HEK293 (cell line): ENCODE results near the gene TAS2R42.

ENCODE experiments used
- ELK4 ChIP-seq: IDR thresholded peaks from 2 replicates; pipeline ENCODE4 v1.6.1; 2011; ENCODE audit warnings: mild to moderate bottlenecking, low read depth, low read length, borderline replicate concordance
- HOXD13 ChIP-seq: sonication (generic); formaldehyde crosslinking; IDR thresholded peaks from 2 replicates; pipeline ENCODE4 v1.8.0; 2022; ENCODE audit warnings: missing genetic modification reagents, borderline replicate concordance
- KLF1 ChIP-seq: fragments of 450-650 bp; formaldehyde crosslinking; IDR thresholded peaks from 2 replicates; pipeline ENCODE4 v1.5.1; 2016; ENCODE audit warnings: missing biosample characterization, missing genetic modification characterization
- KLF17 ChIP-seq: fragments of 450-650 bp; formaldehyde crosslinking; IDR thresholded peaks from 2 replicates; pipeline ENCODE4 v1.5.1; 2016; ENCODE audit warnings: missing biosample characterization, missing genetic modification characterization
- OVOL3 ChIP-seq: fragments of 450-650 bp; formaldehyde crosslinking; IDR thresholded peaks from 2 replicates; pipeline ENCODE4 v1.5.1; 2016; ENCODE audit warnings: missing biosample characterization, missing genetic modification characterization
- ZBTB7A ChIP-seq: fragments of 450-650 bp; formaldehyde crosslinking; IDR thresholded peaks from 2 replicates; pipeline ENCODE4 v1.5.1; 2016; ENCODE audit warnings: low read depth, missing biosample characterization, missing genetic modification characterization
- ZFP69B ChIP-seq: fragments of 450-650 bp; formaldehyde crosslinking; IDR thresholded peaks from 2 replicates; pipeline ENCODE4 v1.5.1; 2016; ENCODE audit warnings: missing biosample characterization, missing genetic modification characterization
- ZNF133 ChIP-seq: fragments of 450-650 bp; formaldehyde crosslinking; IDR thresholded peaks from 2 replicates; pipeline ENCODE4 v1.5.1; 2016; ENCODE audit warnings: missing biosample characterization, missing genetic modification characterization
- ZNF18 ChIP-seq: fragments of 450-650 bp; formaldehyde crosslinking; IDR thresholded peaks from 2 replicates; pipeline ENCODE4 v1.5.1; 2016; ENCODE audit warnings: missing biosample characterization, missing genetic modification characterization
- ZNF280D ChIP-seq: fragments of 450-650 bp; formaldehyde crosslinking; IDR thresholded peaks from 2 replicates; pipeline ENCODE4 v1.5.1; 2016; ENCODE audit warnings: missing biosample characterization, missing genetic modification characterization
- ZNF335 ChIP-seq: fragments of 450-650 bp; formaldehyde crosslinking; conservative IDR thresholded peaks from 2 replicates; pipeline ENCODE4 v1.5.1; 2016; ENCODE audit warnings: missing biosample characterization, missing genetic modification characterization
- ZNF350 ChIP-seq: fragments of 450-650 bp; formaldehyde crosslinking; IDR thresholded peaks from 2 replicates; pipeline ENCODE4 v1.5.0; 2017; ENCODE audit warnings: missing biosample characterization, mild to moderate bottlenecking, missing genetic modification characterization
- ZNF354C ChIP-seq: fragments of 450-650 bp; formaldehyde crosslinking; IDR thresholded peaks from 2 replicates; pipeline ENCODE4 v1.5.1; 2016; ENCODE audit warnings: missing biosample characterization, missing genetic modification characterization, low read depth, borderline replicate concordance
- ZNF391 ChIP-seq: fragments of 450-650 bp; formaldehyde crosslinking; IDR thresholded peaks from 2 replicates; pipeline ENCODE4 v1.5.1; 2016; ENCODE audit warnings: low read depth, missing biosample characterization, missing genetic modification characterization, borderline replicate concordance
- ZNF423 ChIP-seq: fragments of 450-650 bp; formaldehyde crosslinking; IDR thresholded peaks from 2 replicates; pipeline ENCODE4 v1.5.1; 2016; ENCODE audit warnings: missing biosample characterization, missing genetic modification characterization
- ZNF426 ChIP-seq: fragments of 450-650 bp; formaldehyde crosslinking; IDR thresholded peaks from 2 replicates; pipeline ENCODE4 v1.5.1; 2017; ENCODE audit warnings: missing biosample characterization, missing genetic modification characterization, mild to moderate bottlenecking, inconsistent platforms, moderate library complexity
- ZNF510 ChIP-seq: fragments of 450-650 bp; formaldehyde crosslinking; IDR thresholded peaks from 2 replicates; pipeline ENCODE4 v1.5.1; 2018; ENCODE audit warnings: mild to moderate bottlenecking, missing genetic modification characterization, missing biosample characterization; ENCODE audit not compliant: insufficient replicate concordance
- ZNF530 ChIP-seq: fragments of 450-650 bp; formaldehyde crosslinking; IDR thresholded peaks from 2 replicates; pipeline ENCODE4 v1.5.1; 2016; ENCODE audit warnings: low read depth, missing biosample characterization, missing genetic modification characterization
- ZNF561 ChIP-seq: fragments of 450-650 bp; IDR thresholded peaks from 2 replicates; pipeline ENCODE4 v1.5.1; 2018; ENCODE audit warnings: missing biosample characterization, missing genetic modification characterization, borderline replicate concordance
- ZNF707 ChIP-seq: fragments of 450-650 bp; formaldehyde crosslinking; IDR thresholded peaks from 2 replicates; pipeline ENCODE4 v1.5.1; 2016; ENCODE audit warnings: missing biosample characterization, missing genetic modification characterization
- ZXDB ChIP-seq: fragments of 450-650 bp; formaldehyde crosslinking; IDR thresholded peaks from 2 replicates; pipeline ENCODE4 v1.5.1; 2016; ENCODE audit warnings: missing biosample characterization, missing genetic modification characterization
- TF ChIP-seq, protein P1 (sequence below): fragments of 450-650 bp; formaldehyde crosslinking; IDR thresholded peaks from 2 replicates; pipeline ENCODE4 v1.5.1; 2017; ENCODE audit warnings: missing biosample characterization, missing genetic modification characterization
- TF ChIP-seq, protein P2 (sequence below): fragments of 450-650 bp; formaldehyde crosslinking; IDR thresholded peaks from 2 replicates; pipeline ENCODE4 v1.5.1; 2016; ENCODE audit warnings: missing biosample characterization, missing genetic modification characterization
- TF ChIP-seq, protein P3 (sequence below): fragments of 450-650 bp; formaldehyde crosslinking; IDR thresholded peaks from 2 replicates; pipeline ENCODE4 v1.5.1; 2016; ENCODE audit warnings: missing biosample characterization, missing genetic modification characterization
- TF ChIP-seq, protein P4 (sequence below): fragments of 450-650 bp; formaldehyde crosslinking; IDR thresholded peaks from 2 replicates; pipeline ENCODE4 v1.5.1; 2016; ENCODE audit warnings: missing biosample characterization, missing genetic modification characterization, low read depth

Gene TAS2R42

DNA sequence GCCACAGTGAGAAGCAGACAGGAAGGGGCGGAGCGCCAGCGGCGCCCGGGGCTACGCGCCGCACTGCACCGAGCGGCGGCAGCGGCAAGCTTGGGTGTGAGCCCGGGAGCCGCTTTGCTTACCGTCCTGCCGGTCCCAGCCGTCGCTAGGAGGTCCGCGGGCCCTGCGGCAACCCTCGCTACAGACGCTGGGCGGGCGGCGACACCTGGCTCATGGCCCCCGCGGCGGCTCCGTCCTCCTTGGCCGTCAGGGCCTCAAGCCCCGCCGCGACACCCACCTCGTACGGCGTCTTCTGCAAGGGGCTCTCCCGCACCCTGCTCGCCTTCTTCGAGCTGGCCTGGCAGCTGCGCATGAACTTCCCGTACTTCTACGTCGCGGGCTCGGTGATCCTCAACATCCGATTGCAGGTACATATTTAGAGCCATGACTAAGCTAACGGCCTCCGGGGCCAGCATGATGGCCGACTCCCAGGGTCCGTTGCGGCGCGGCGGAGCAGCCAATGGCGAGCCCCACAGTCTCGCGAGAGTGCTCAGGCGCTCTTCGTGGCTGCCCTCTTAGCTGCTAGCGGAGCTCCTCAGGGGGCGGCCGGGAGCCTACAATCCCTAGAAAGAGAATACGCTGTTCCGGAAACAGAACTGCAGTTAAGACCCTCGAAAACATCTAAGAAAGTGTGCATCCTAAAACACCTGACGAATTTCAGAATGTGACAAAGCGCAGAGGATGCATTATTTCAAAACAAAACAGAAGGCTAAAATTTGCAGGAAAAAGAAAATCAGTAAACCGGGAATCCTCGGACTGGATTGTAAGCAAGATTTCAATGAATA, 15.4 kb downstream of the TAS2R42 start, which contains the start of gene SMIM10L1 (continued):
- TF ChIP-seq, protein P1, sequence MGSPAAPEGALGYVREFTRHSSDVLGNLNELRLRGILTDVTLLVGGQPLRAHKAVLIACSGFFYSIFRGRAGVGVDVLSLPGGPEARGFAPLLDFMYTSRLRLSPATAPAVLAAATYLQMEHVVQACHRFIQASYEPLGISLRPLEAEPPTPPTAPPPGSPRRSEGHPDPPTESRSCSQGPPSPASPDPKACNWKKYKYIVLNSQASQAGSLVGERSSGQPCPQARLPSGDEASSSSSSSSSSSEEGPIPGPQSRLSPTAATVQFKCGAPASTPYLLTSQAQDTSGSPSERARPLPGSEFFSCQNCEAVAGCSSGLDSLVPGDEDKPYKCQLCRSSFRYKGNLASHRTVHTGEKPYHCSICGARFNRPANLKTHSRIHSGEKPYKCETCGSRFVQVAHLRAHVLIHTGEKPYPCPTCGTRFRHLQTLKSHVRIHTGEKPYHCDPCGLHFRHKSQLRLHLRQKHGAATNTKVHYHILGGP (tag by site-specific recombination): peak; percentile 98
- TF ChIP-seq ZNF426 (tag by site-specific recombination) (no peak), ZNF133 (tag by site-specific recombination) (0 out of 2 replicates have a peak, but pooled peaks have one; percentile 32), ZNF350 (no peak), ZFP69B (no peak; the same call in 1 of the 2 replicates), ZNF423 (no peak), ZNF510 (no peak), ELK4 (no peak), ZNF561 (peak; percentile 97), ZNF391 (tag by site-specific recombination) (no peak; the same call in 1 of the 2 replicates), KLF1 (tag by site-specific recombination) (no peak; the same call in 1 of the 2 replicates), ZNF530 (no peak), ZBTB7A (tag by site-specific recombination) (0 out of 2 replicates have a peak, but pooled peaks have one; percentile 56), ZNF335 (tag by site-specific recombination) (peak; percentile 83), ZNF354C (no peak), ZXDB (tag by site-specific recombination) (peak; percentile 80), HOXD13 (CRISPR knock-in tag) (no peak), ZNF18 (tag by site-specific recombination) (peak; percentile 64), KLF17 (tag by site-specific recombination) (peak; percentile 55; the same call in 1 of the 2 replicates), OVOL3 (peak; percentile 79), ZNF707 (tag by site-specific recombination) (no peak), ZNF280D (tag by site-specific recombination) (no peak)
- TF ChIP-seq, protein P2, sequence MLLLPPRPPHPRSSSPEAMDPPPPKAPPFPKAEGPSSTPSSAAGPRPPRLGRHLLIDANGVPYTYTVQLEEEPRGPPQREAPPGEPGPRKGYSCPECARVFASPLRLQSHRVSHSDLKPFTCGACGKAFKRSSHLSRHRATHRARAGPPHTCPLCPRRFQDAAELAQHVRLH (tag by site-specific recombination): no peak
- TF ChIP-seq, protein P3, sequence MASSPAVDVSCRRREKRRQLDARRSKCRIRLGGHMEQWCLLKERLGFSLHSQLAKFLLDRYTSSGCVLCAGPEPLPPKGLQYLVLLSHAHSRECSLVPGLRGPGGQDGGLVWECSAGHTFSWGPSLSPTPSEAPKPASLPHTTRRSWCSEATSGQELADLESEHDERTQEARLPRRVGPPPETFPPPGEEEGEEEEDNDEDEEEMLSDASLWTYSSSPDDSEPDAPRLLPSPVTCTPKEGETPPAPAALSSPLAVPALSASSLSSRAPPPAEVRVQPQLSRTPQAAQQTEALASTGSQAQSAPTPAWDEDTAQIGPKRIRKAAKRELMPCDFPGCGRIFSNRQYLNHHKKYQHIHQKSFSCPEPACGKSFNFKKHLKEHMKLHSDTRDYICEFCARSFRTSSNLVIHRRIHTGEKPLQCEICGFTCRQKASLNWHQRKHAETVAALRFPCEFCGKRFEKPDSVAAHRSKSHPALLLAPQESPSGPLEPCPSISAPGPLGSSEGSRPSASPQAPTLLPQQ (tag by site-specific recombination): peak; percentile 42
- TF ChIP-seq, protein P4, sequence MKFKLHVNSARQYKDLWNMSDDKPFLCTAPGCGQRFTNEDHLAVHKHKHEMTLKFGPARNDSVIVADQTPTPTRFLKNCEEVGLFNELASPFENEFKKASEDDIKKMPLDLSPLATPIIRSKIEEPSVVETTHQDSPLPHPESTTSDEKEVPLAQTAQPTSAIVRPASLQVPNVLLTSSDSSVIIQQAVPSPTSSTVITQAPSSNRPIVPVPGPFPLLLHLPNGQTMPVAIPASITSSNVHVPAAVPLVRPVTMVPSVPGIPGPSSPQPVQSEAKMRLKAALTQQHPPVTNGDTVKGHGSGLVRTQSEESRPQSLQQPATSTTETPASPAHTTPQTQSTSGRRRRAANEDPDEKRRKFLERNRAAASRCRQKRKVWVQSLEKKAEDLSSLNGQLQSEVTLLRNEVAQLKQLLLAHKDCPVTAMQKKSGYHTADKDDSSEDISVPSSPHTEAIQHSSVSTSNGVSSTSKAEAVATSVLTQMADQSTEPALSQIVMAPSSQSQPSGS: no peak
